HEK293 (cell line): ENCODE data around the gene C8G.

Experiments used
- INSM2 ChIP-seq: fragments of 450-650 bp; formaldehyde crosslinking; IDR thresholded peaks from 2 replicates; pipeline ENCODE4 v1.5.1; 2016; ENCODE audit warnings: missing biosample characterization, missing genetic modification characterization
- KLF10 ChIP-seq: fragments of 450-650 bp; IDR thresholded peaks from 2 replicates; pipeline ENCODE4 v1.5.1; 2018; ENCODE audit warnings: missing biosample characterization, mild to moderate bottlenecking, missing genetic modification characterization
- PRDM1 ChIP-seq: fragments of 450-650 bp; formaldehyde crosslinking; IDR thresholded peaks from 2 replicates; pipeline ENCODE4; 2016; ENCODE audit warnings: missing biosample characterization, missing genetic modification characterization
- REPIN1 ChIP-seq: fragments of 450-650 bp; formaldehyde crosslinking; IDR thresholded peaks from 2 replicates; pipeline ENCODE4 v1.5.1; 2017; ENCODE audit warnings: missing biosample characterization, missing genetic modification characterization, low read depth
- TRIM28 ChIP-seq: IDR thresholded peaks from 2 replicates; pipeline ENCODE4 v1.6.1; 2011; ENCODE audit warnings: low read length, control low read depth, borderline replicate concordance
- ZNF138 ChIP-seq: fragments of 450-650 bp; formaldehyde crosslinking; IDR thresholded peaks from 2 replicates; pipeline ENCODE4 v1.5.1; 2016; ENCODE audit warnings: missing biosample characterization, missing genetic modification characterization, borderline replicate concordance
- ZNF174 ChIP-seq: fragments of 450-650 bp; formaldehyde crosslinking; IDR thresholded peaks from 2 replicates; pipeline ENCODE4 v1.5.0; 2017; ENCODE audit warnings: missing biosample characterization, mild to moderate bottlenecking, missing genetic modification characterization
- ZNF19 ChIP-seq: fragments of 450-650 bp; formaldehyde crosslinking; IDR thresholded peaks from 2 replicates; pipeline ENCODE4; 2016; ENCODE audit warnings: missing biosample characterization, missing genetic modification characterization, low read depth
- ZNF223 ChIP-seq: fragments of 450-650 bp; formaldehyde crosslinking; IDR thresholded peaks from 2 replicates; pipeline ENCODE4 v1.5.1; 2016; ENCODE audit warnings: missing biosample characterization, missing genetic modification characterization
- ZNF341 ChIP-seq: fragments of 450-650 bp; formaldehyde crosslinking; IDR thresholded peaks from 2 replicates; pipeline ENCODE4; 2016; ENCODE audit warnings: low read depth, missing biosample characterization, missing genetic modification characterization
- ZNF530 ChIP-seq: fragments of 450-650 bp; formaldehyde crosslinking; IDR thresholded peaks from 2 replicates; pipeline ENCODE4 v1.5.1; 2016; ENCODE audit warnings: low read depth, missing biosample characterization, missing genetic modification characterization
- ZNF623 ChIP-seq: fragments of 450-650 bp; formaldehyde crosslinking; IDR thresholded peaks from 2 replicates; pipeline ENCODE4 v1.5.1; 2016; ENCODE audit warnings: missing biosample characterization, missing genetic modification characterization
- ZNF747 ChIP-seq: fragments of 450-650 bp; formaldehyde crosslinking; IDR thresholded peaks from 2 replicates; pipeline ENCODE4 v1.5.1; 2016; ENCODE audit warnings: missing biosample characterization, missing genetic modification characterization
- ZNF76 ChIP-seq: fragments of 450-650 bp; formaldehyde crosslinking; IDR thresholded peaks from 2 replicates; pipeline ENCODE4; 2016; ENCODE audit warnings: low read depth, missing biosample characterization, missing genetic modification characterization, borderline replicate concordance
- ZSCAN23 ChIP-seq: fragments of 450-650 bp; formaldehyde crosslinking; IDR thresholded peaks from 2 replicates; pipeline ENCODE4 v1.5.1; 2016; ENCODE audit warnings: missing biosample characterization, missing genetic modification characterization
- TF ChIP-seq, protein P1 (sequence below): fragments of 450-650 bp; formaldehyde crosslinking; IDR thresholded peaks from 2 replicates; pipeline ENCODE4 v1.5.1; 2016; ENCODE audit warnings: missing biosample characterization, missing genetic modification characterization
- TF ChIP-seq, protein P2 (sequence below): fragments of 450-650 bp; formaldehyde crosslinking; IDR thresholded peaks from 2 replicates; pipeline ENCODE4 v1.5.1; 2016; ENCODE audit warnings: missing biosample characterization, missing genetic modification characterization
- TF ChIP-seq, protein P3 (sequence below): fragments of 450-650 bp; formaldehyde crosslinking; IDR thresholded peaks from 2 replicates; pipeline ENCODE4 v1.5.1; 2017; ENCODE audit warnings: missing biosample characterization, mild to moderate bottlenecking, missing genetic modification characterization, moderate library complexity
- TF ChIP-seq, protein P4 (sequence below): fragments of 450-650 bp; formaldehyde crosslinking; IDR thresholded peaks from 2 replicates; pipeline ENCODE4 v1.5.1; 2016; ENCODE audit warnings: missing biosample characterization, missing genetic modification characterization, borderline replicate concordance

The C8G gene

GRCh38 chr9:136943291-136944211 is 1.5 kb upstream of the C8G start (continued):
- TF ChIP-seq ZNF174 (tag by site-specific recombination) = no peak
- 0 out of 2 replicates have a peak, but pooled peaks have one; percentile 16 for TF ChIP-seq ZNF76 (tag by site-specific recombination)
- TF ChIP-seq KLF10 (tag by site-specific recombination) = no peak
- no peak for TF ChIP-seq PRDM1 (tag by site-specific recombination)
- TF ChIP-seq, protein P1, sequence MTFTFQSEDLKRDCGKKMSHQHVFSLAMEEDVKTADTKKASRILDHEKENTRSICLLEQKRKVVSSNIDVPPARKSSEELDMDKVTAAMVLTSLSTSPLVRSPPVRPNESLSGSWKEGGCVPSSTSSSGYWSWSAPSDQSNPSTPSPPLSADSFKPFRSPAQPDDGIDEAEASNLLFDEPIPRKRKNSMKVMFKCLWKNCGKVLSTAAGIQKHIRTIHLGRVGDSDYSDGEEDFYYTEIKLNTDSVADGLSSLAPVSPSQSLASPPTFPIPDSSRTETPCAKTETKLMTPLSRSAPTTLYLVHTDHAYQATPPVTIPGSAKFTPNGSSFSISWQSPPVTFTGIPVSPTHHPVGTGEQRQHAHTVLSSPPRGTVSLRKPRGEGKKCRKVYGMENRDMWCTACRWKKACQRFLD = no peak
- TF ChIP-seq ZNF138 = no peak
- TF ChIP-seq ZNF19 (tag by site-specific recombination) = no peak
- no peak for TF ChIP-seq ZNF623 (tag by site-specific recombination)
- TF ChIP-seq, protein P2, sequence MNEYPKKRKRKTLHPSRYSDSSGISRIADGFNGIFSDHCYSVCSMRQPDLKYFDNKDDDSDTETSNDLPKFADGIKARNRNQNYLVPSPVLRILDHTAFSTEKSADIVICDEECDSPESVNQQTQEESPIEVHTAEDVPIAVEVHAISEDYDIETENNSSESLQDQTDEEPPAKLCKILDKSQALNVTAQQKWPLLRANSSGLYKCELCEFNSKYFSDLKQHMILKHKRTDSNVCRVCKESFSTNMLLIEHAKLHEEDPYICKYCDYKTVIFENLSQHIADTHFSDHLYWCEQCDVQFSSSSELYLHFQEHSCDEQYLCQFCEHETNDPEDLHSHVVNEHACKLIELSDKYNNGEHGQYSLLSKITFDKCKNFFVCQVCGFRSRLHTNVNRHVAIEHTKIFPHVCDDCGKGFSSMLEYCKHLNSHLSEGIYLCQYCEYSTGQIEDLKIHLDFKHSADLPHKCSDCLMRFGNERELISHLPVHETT (tag by site-specific recombination) = no peak
- no peak for TF ChIP-seq TRIM28
- no peak for TF ChIP-seq ZNF747 (tag by site-specific recombination)
- no peak for TF ChIP-seq ZNF341 (tag by site-specific recombination)
- TF ChIP-seq, protein P3, sequence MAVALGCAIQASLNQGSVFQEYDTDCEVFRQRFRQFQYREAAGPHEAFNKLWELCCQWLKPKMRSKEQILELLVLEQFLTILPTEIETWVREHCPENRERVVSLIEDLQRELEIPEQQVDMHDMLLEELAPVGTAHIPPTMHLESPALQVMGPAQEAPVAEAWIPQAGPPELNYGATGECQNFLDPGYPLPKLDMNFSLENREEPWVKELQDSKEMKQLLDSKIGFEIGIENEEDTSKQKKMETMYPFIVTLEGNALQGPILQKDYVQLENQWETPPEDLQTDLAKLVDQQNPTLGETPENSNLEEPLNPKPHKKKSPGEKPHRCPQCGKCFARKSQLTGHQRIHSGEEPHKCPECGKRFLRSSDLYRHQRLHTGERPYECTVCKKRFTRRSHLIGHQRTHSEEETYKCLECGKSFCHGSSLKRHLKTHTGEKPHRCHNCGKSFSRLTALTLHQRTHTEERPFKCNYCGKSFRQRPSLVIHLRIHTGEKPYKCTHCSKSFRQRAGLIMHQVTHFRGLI (tag by site-specific recombination) = peak; percentile 92
- TF ChIP-seq, protein P4, sequence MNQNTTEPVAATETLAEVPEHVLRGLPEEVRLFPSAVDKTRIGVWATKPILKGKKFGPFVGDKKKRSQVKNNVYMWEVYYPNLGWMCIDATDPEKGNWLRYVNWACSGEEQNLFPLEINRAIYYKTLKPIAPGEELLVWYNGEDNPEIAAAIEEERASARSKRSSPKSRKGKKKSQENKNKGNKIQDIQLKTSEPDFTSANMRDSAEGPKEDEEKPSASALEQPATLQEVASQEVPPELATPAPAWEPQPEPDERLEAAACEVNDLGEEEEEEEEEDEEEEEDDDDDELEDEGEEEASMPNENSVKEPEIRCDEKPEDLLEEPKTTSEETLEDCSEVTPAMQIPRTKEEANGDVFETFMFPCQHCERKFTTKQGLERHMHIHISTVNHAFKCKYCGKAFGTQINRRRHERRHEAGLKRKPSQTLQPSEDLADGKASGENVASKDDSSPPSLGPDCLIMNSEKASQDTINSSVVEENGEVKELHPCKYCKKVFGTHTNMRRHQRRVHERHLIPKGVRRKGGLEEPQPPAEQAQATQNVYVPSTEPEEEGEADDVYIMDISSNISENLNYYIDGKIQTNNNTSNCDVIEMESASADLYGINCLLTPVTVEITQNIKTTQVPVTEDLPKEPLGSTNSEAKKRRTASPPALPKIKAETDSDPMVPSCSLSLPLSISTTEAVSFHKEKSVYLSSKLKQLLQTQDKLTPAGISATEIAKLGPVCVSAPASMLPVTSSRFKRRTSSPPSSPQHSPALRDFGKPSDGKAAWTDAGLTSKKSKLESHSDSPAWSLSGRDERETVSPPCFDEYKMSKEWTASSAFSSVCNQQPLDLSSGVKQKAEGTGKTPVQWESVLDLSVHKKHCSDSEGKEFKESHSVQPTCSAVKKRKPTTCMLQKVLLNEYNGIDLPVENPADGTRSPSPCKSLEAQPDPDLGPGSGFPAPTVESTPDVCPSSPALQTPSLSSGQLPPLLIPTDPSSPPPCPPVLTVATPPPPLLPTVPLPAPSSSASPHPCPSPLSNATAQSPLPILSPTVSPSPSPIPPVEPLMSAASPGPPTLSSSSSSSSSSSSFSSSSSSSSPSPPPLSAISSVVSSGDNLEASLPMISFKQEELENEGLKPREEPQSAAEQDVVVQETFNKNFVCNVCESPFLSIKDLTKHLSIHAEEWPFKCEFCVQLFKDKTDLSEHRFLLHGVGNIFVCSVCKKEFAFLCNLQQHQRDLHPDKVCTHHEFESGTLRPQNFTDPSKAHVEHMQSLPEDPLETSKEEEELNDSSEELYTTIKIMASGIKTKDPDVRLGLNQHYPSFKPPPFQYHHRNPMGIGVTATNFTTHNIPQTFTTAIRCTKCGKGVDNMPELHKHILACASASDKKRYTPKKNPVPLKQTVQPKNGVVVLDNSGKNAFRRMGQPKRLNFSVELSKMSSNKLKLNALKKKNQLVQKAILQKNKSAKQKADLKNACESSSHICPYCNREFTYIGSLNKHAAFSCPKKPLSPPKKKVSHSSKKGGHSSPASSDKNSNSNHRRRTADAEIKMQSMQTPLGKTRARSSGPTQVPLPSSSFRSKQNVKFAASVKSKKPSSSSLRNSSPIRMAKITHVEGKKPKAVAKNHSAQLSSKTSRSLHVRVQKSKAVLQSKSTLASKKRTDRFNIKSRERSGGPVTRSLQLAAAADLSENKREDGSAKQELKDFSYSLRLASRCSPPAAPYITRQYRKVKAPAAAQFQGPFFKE (tag by site-specific recombination) = no peak
- no peak for TF ChIP-seq ZNF223
- no peak for TF ChIP-seq REPIN1 (tag by site-specific recombination)
- TF ChIP-seq INSM2 (tag by site-specific recombination) = no peak
- TF ChIP-seq ZNF530 (tag by site-specific recombination) = no peak
- TF ChIP-seq ZSCAN23 (tag by site-specific recombination) = no peak
